ENCODE data around the gene MMP17. TPM values are rescaled to one million over a fixed set of nuclear protein-coding genes. Genes with fewer than 3 reads are reported as not detected.

MMP17 gene
- total RNA-seq, 3 donors from 2014 or later: 0.28 to 0.92 (median 0.46) TPM

- no peak overlapping the region for H3K4me3 Mint-ChIP-seq
- ATAC-seq (no peak), DNase-seq (no peak)
- H3K9me3 Mint-ChIP-seq: no peaks in the 10 kb centered on the region
- no peaks in the 10 kb centered on the region for H3K4me1 Mint-ChIP-seq (ENCODE audit: low read depth)
- no peaks in the 10 kb centered on the region for H3K36me3 Mint-ChIP-seq (ENCODE audit: insufficient read depth)
- H3K27me3 Mint-ChIP-seq (ENCODE audit: low read depth): no peaks in the 10 kb centered on the region
Measured at GRCh38 chr12:131844656-131845055, 16.5 kb downstream of the MMP17 start.

- Mint-ChIP-seq H3K27me3 (ENCODE audit: low read depth) (no peaks in the 10 kb centered on the region), H3K4me1 (ENCODE audit: low read depth) (no peaks in the 10 kb centered on the region), H3K9me3 (no peaks in the 10 kb centered on the region), H3K36me3 (ENCODE audit: insufficient read depth) (no peaks in the 10 kb centered on the region), H3K4me3 (no peak overlapping the region)
- no peak for ATAC-seq
- no peak for DNase-seq
Measured at GRCh38 chr12:131845121-131845520, 16.9 kb downstream of the MMP17 start.

- no peaks in the 10 kb centered on the region for H3K4me1 Mint-ChIP-seq (ENCODE audit: low read depth)
- no peaks in the 10 kb centered on the region for H3K9me3 Mint-ChIP-seq
- no peaks in the 10 kb centered on the region for H3K36me3 Mint-ChIP-seq (ENCODE audit: insufficient read depth)
- H3K4me3 Mint-ChIP-seq: no peak overlapping the region
- no peaks in the 10 kb centered on the region for H3K27me3 Mint-ChIP-seq (ENCODE audit: low read depth)
- no peak for DNase-seq
- ATAC-seq: no peak
Measured at GRCh38 chr12:131847456-131847855, 19.3 kb downstream of the MMP17 start.

- Mint-ChIP-seq H3K36me3 (ENCODE audit: insufficient read depth) (no peaks in the 10 kb centered on the region), H3K4me3 (no peak overlapping the region), H3K4me1 (ENCODE audit: low read depth) (no peaks in the 10 kb centered on the region), H3K27me3 (ENCODE audit: low read depth) (no peaks in the 10 kb centered on the region), H3K9me3 (no peaks in the 10 kb centered on the region)
- DNase-seq: no peak
- no peak for ATAC-seq
Measured at GRCh38 chr12:131848753-131849152, 20.6 kb downstream of the MMP17 start.

GRCh38 chr12:131849700-131850553 lies 21.7 kb downstream of the MMP17 start:
- Mint-ChIP-seq H3K36me3 (ENCODE audit: insufficient read depth) (no peaks in the 10 kb centered on the region), H3K9me3 (no peaks in the 10 kb centered on the region), H3K4me1 (ENCODE audit: low read depth) (no peaks in the 10 kb centered on the region), H3K4me3 (no peak overlapping the region), H3K27me3 (ENCODE audit: low read depth) (no peaks in the 10 kb centered on the region)
- DNase-seq (no peak), ATAC-seq (no peak)

- Mint-ChIP-seq H3K4me1 (ENCODE audit: low read depth) (no peaks in the 10 kb centered on the region), H3K4me3 (no peak overlapping the region), H3K9me3 (no peaks in the 10 kb centered on the region), H3K27me3 (ENCODE audit: low read depth) (no peaks in the 10 kb centered on the region), H3K36me3 (ENCODE audit: insufficient read depth) (no peaks in the 10 kb centered on the region)
- ATAC-seq (no peak), DNase-seq (no peak)
Measured at GRCh38 chr12:131850856-131851559, 22.8 kb downstream of the MMP17 start.

GRCh38 chr12:131851741-131852550 lies 23.8 kb downstream of the MMP17 start:
- no peak for DNase-seq
- ATAC-seq: no peak
- no peak overlapping the region for H3K4me3 Mint-ChIP-seq
- H3K4me1 Mint-ChIP-seq (ENCODE audit: low read depth): no peaks in the 10 kb centered on the region
- no peaks in the 10 kb centered on the region for H3K27me3 Mint-ChIP-seq (ENCODE audit: low read depth)
- no peaks in the 10 kb centered on the region for H3K9me3 Mint-ChIP-seq
- no peaks in the 10 kb centered on the region for H3K36me3 Mint-ChIP-seq (ENCODE audit: insufficient read depth)

GRCh38 chr12:131852551-131853299 lies 24.5 kb downstream of the MMP17 start:
- Mint-ChIP-seq H3K36me3 (ENCODE audit: insufficient read depth) (no peaks in the 10 kb centered on the region), H3K4me3 (no peak overlapping the region), H3K4me1 (ENCODE audit: low read depth) (no peaks in the 10 kb centered on the region), H3K9me3 (no peaks in the 10 kb centered on the region), H3K27me3 (ENCODE audit: low read depth) (no peaks in the 10 kb centered on the region)
- no peak for DNase-seq
- ATAC-seq: no peak

GRCh38 chr12:131853832-131854797 lies 25.9 kb downstream of the MMP17 start:
- H3K36me3 Mint-ChIP-seq (ENCODE audit: insufficient read depth): no peaks in the 10 kb centered on the region

GRCh38 chr12:131854861-131855476 lies 26.8 kb downstream of the MMP17 start:
- Mint-ChIP-seq H3K27me3 (ENCODE audit: low read depth) (no peaks in the 10 kb centered on the region), H3K9me3 (no peaks in the 10 kb centered on the region), H3K4me3 (no peak overlapping the region), H3K4me1 (ENCODE audit: low read depth) (no peaks in the 10 kb centered on the region), H3K36me3 (ENCODE audit: insufficient read depth) (no peaks in the 10 kb centered on the region)
- ATAC-seq: no peak
- no peak for DNase-seq

More at GRCh38 chr12:131853832-131854797, 25.9 kb downstream of the MMP17 start:
- no peaks in the 10 kb centered on the region for H3K27me3 Mint-ChIP-seq (ENCODE audit: low read depth)
- H3K4me3 Mint-ChIP-seq: no peak overlapping the region
- DNase-seq: no peak
- no peak for ATAC-seq
- H3K9me3 Mint-ChIP-seq: no peaks in the 10 kb centered on the region
- no peaks in the 10 kb centered on the region for H3K4me1 Mint-ChIP-seq (ENCODE audit: low read depth)

- H3K9me3 Mint-ChIP-seq: no peaks in the 10 kb centered on the region
- H3K4me3 Mint-ChIP-seq: no peak overlapping the region
- no peak for ATAC-seq
- H3K36me3 Mint-ChIP-seq (ENCODE audit: insufficient read depth): no peaks in the 10 kb centered on the region
- no peaks in the 10 kb centered on the region for H3K27me3 Mint-ChIP-seq (ENCODE audit: low read depth)
- peaks cover 4% of the 10 kb centered on the region for H3K4me1 Mint-ChIP-seq (ENCODE audit: low read depth)
- no peak for DNase-seq
Measured at GRCh38 chr12:131855521-131856142, 27.4 kb downstream of the MMP17 start.

GRCh38 chr12:131856366-131857097 lies 28.3 kb downstream of the MMP17 start:
- Mint-ChIP-seq H3K27me3 (ENCODE audit: low read depth) (no peaks in the 10 kb centered on the region), H3K4me3 (no peak overlapping the region), H3K36me3 (ENCODE audit: insufficient read depth) (no peaks in the 10 kb centered on the region), H3K9me3 (no peaks in the 10 kb centered on the region), H3K4me1 (ENCODE audit: low read depth) (peaks cover 9% of the 10 kb centered on the region)
- no peak for DNase-seq
- ATAC-seq: no peak

All from activated T-cell treated with anti-CD3 and anti-CD28 coated beads, Interleukin-2, amount 50 U/mL, for 4 hours (primary cell).